HCT116 (cell line): ENCODE data around the gene GNA12. TPM values are rescaled to one million over a fixed set of nuclear protein-coding genes. Genes with fewer than 3 reads are reported as not detected.

Experiments
- ATAC-seq: fragments of 200-7000 bp; cut with Tn5 transposase; 2 replicates; pipeline ENCODE4 v1.9.1; 2020; ENCODE audit warnings: mild to moderate bottlenecking, moderate library complexity
- BruUV-seq: library from RNA; stranded (reverse); fragments of 400-500 nt; replicated peaks from 2 replicates; lab custom pipeline; 2021; lab: Mats Ljungman, UMichigan
- CTCF ChIA-PET: fragments of 300-600 bp; sonication (Branson Sonifier 250); formaldehyde crosslinking; loops from one replicate; lab custom pipeline; 2021; ENCODE audit warnings: antibody characterized with exemption; lab: Charles Lee
- POLR2A ChIA-PET: fragments of 300-600, 350-600 bp; sonication (Branson Sonifier 250); formaldehyde crosslinking; loops from one replicate; lab custom pipeline; 2021; ENCODE audit warnings: antibody characterized with exemption; lab: Charles Lee
- RAD21 ChIA-PET, 2 experiments: fragments of 300-600 bp; sonication (Branson Sonifier 250); formaldehyde crosslinking; loops; one replicate each; lab custom pipeline; 2023; ENCODE audit warnings: low total read pairs in 2 of 2; ENCODE audit not compliant: uncharacterized antibody in 2 of 2, unreplicated experiment in 2 of 2, low non-redundant PET in 1 of 2; lab: Charles Lee
- DNase-seq: peaks from one replicate; pipeline ENCODE4 v3.0.0-alpha.2; 2010; ENCODE audit warnings: low read depth, low spot score
- H2AFZ ChIP-seq: fragments of 200-600 bp; shearing (Covaris generic), sonication (generic); 2 replicates; pipeline ENCODE4 v1.6.1; 2017; ENCODE audit warnings: low read depth, mixed run types, mixed read lengths, antibody characterized with exemption, low read length; ENCODE audit not compliant: poor library complexity, severe bottlenecking
- H3K27ac ChIP-seq: 2 replicates; pipeline ENCODE4 v1.5.1; 2012; ENCODE audit warnings: low read depth, low read length
- H3K27me3 ChIP-seq: fragments of 200-600 bp; sonication (generic); 2 replicates; pipeline ENCODE4 v1.6.1; 2016; ENCODE audit warnings: mixed run types, low read length, mixed read lengths; ENCODE audit not compliant: insufficient read depth
- H3K36me3 ChIP-seq, 2 experiments: fragments of 200-500 bp in 1 of 2; fragments of 200-600 bp in 1 of 2; sonication (Bioruptor generic) in 1 of 2; sonication (generic) in 1 of 2; 2 replicates each; pipeline versions ENCODE4 v1.5.1 to v1.6.1; 2014 to 2016; ENCODE audit warnings: low read length in 2 of 2, inconsistent platforms in 1 of 2, mixed read lengths in 1 of 2, mixed run types in 1 of 2; ENCODE audit not compliant: insufficient read depth in 2 of 2, control insufficient read depth in 1 of 2
- H3K4me1 ChIP-seq, 2 experiments: fragments of 200-600 bp in 1 of 2; sonication (generic) in 1 of 2; 2 replicates each; pipeline versions ENCODE4 v1.5.1 to v1.6.1; 2012 to 2017; ENCODE audit warnings: low read length in 2 of 2, inconsistent platforms in 1 of 2, mild to moderate bottlenecking in 1 of 2, mixed read lengths in 1 of 2, mixed run types in 1 of 2, moderate library complexity in 1 of 2; ENCODE audit not compliant: insufficient read depth in 2 of 2, control insufficient read depth in 1 of 2
- H3K4me2 ChIP-seq: fragments of 200-600 bp; sonication (generic); 2 replicates; pipeline ENCODE4 v1.6.1; 2017; ENCODE audit warnings: mixed run types, low read length, mixed read lengths
- H3K4me3 ChIP-seq, 2 experiments: fragments of 200-600 bp in 1 of 2; sonication (generic) in 1 of 2; replicated peaks in 1 of 2; 2 replicates each; pipeline ENCODE4 v1.5.1; 2011 to 2016; ENCODE audit warnings: low read length in 2 of 2, control low read depth in 1 of 2, low read depth in 1 of 2, mild to moderate bottlenecking in 1 of 2, mixed read lengths in 1 of 2, mixed run types in 1 of 2
- H3K79me2 ChIP-seq: fragments of 200-600 bp; sonication (generic); 2 replicates; pipeline ENCODE4 v1.6.1; 2017; ENCODE audit warnings: mild to moderate bottlenecking, mixed run types, low read length, moderate library complexity, mixed read lengths; ENCODE audit not compliant: insufficient read depth
- H3K9ac ChIP-seq: fragments of 200-600 bp; sonication (generic); 2 replicates; pipeline ENCODE4 v1.6.1; 2016; ENCODE audit warnings: low read length, mixed read lengths
- H3K9me2 ChIP-seq: fragments of 200-600 bp; sonication (generic), shearing (Covaris generic); 2 replicates; pipeline ENCODE4 v1.6.1; 2017; ENCODE audit warnings: mixed run types, mild to moderate bottlenecking, moderate library complexity; ENCODE audit not compliant: insufficient read depth
- H3K9me3 ChIP-seq, 2 experiments: fragments of 200-500 bp in 1 of 2; fragments of 200-600 bp in 1 of 2; sonication (Bioruptor generic) in 1 of 2; sonication (generic) in 1 of 2; 2 replicates each; pipeline ENCODE4 v1.6.1; 2014 to 2017; ENCODE audit warnings: low read length in 2 of 2, mixed read lengths in 2 of 2, inconsistent platforms in 1 of 2, low read depth in 1 of 2, mild to moderate bottlenecking in 1 of 2, mixed run types in 1 of 2, moderate library complexity in 1 of 2; ENCODE audit not compliant: control insufficient read depth in 1 of 2, insufficient read depth in 1 of 2
- H4K20me1 ChIP-seq: fragments of 200-600 bp; sonication (generic), shearing (Covaris generic); 2 replicates; pipeline ENCODE4 v1.6.1; 2017; ENCODE audit warnings: mixed run types, mild to moderate bottlenecking, moderate library complexity; ENCODE audit not compliant: insufficient read depth
- ATF3 ChIP-seq: IDR thresholded peaks from 2 replicates; pipeline ENCODE4 v1.6.1; 2012
- CEBPB ChIP-seq: IDR thresholded peaks from 2 replicates; pipeline ENCODE4 v1.6.1; 2012; ENCODE audit warnings: low read depth
- CTCF ChIP-seq, 3 experiments: fragments of 200-600 bp in 1 of 3; sonication (generic) in 1 of 3; IDR thresholded peaks in 2 of 3; conservative IDR thresholded peaks in 1 of 3; 2 replicates each; pipeline ENCODE4 v1.5.1; 2012 to 2017; ENCODE audit warnings: low read depth in 2 of 3, low read length in 2 of 3, antibody characterized with exemption in 1 of 3, borderline replicate concordance in 1 of 3, control low read depth in 1 of 3, mild to moderate bottlenecking in 1 of 3, mixed read lengths in 1 of 3, mixed run types in 1 of 3, moderate library complexity in 1 of 3; ENCODE audit not compliant: insufficient read depth in 1 of 3
- EZH2 ChIP-seq: fragments of 200-600 bp; sonication (generic); IDR thresholded peaks from 2 replicates; pipeline ENCODE4 v1.6.1; 2017; ENCODE audit warnings: antibody characterized with exemption, mixed run types
- FOSL1 ChIP-seq: IDR thresholded peaks from 2 replicates; pipeline ENCODE4 v1.6.1; 2012; ENCODE audit warnings: low read depth
- JUND ChIP-seq: IDR thresholded peaks from 2 replicates; pipeline ENCODE4 v1.6.1; 2012
- POLR2AphosphoS5 ChIP-seq: IDR thresholded peaks from 2 replicates; pipeline ENCODE4 v1.6.1; 2011; ENCODE audit warnings: mild to moderate bottlenecking, low read depth, low read length, moderate library complexity
- RAD21 ChIP-seq: IDR thresholded peaks from 2 replicates; pipeline ENCODE4 v1.6.1; 2012; ENCODE audit warnings: low read depth, mild to moderate bottlenecking
- SP1 ChIP-seq: IDR thresholded peaks from 2 replicates; pipeline ENCODE4 v1.6.1; 2012; ENCODE audit warnings: low read depth
- SRF ChIP-seq: IDR thresholded peaks from 2 replicates; pipeline ENCODE4 v1.6.1; 2012; ENCODE audit warnings: low read depth
- TCF7L2 ChIP-seq: IDR thresholded peaks from 2 replicates; pipeline ENCODE4 v1.7.0; 2011; ENCODE audit warnings: borderline replicate concordance, inconsistent platforms; ENCODE audit not compliant: insufficient read depth, insufficient read length; ENCODE audit errors: extremely low read depth
- ZBTB33 ChIP-seq: IDR thresholded peaks from 2 replicates; pipeline ENCODE4 v1.6.1; 2011; ENCODE audit warnings: mild to moderate bottlenecking, low read length, moderate library complexity; ENCODE audit not compliant: insufficient replicate concordance; ENCODE audit errors: extremely low read depth
- ZFX ChIP-seq: fragments of 450-650 bp; IDR thresholded peaks from 2 replicates; pipeline ENCODE4 v1.6.1; 2017
- intact Hi-C: fragments of 100-400 bp; cut with micrococcal nuclease; formaldehyde crosslinking; loops from 2 replicates; pipeline ENCODE4 v1.10.0; 2022
- total RNA-seq: library from RNA; stranded (reverse); gene quantifications from one replicate; pipeline ENCODE4 v1.2.1, GENCODE V29; 2021; ENCODE audit not compliant: unreplicated experiment

GNA12 gene
- total RNA-seq, 1 experiment from 2014 or later = 32.6 TPM

- no peaks in the 10 kb centered on the region for H4K20me1 ChIP-seq
- TF ChIP-seq SP1 = no peak
- no peak for TF ChIP-seq CTCF (IDR thresholded peaks at IDR 0.05 in 2 of 3, conservative IDR thresholded peaks at IDR 0.05 in 1 of 3; ENCODE audit: borderline replicate concordance in 1 of 3, insufficient read depth in 1 of 3, low read depth in 2 of 3, low read length in 2 of 3)
- TF ChIP-seq EZH2 = no peak
- no peak for TF ChIP-seq CEBPB
- TF ChIP-seq, all 23 proteins: peak for 0
- intact Hi-C loops = no loop called here
Observed at GRCh38 chr7:2838451-2838850, 5.7 kb downstream of the GNA12 start.

GRCh38 chr7:2837496-2837895 lies 6.6 kb downstream of the GNA12 start:
- DNase-seq = no peak
- CTCF ChIA-PET = no interaction called here
- H3K9ac ChIP-seq = no peak overlapping the region
- TF ChIP-seq RAD21 (no peak), SRF (no peak), EZH2 (no peak), CEBPB (no peak), ZFX (no peak), ATF3 (no peak), ZBTB33 (no peak), FOSL1 (no peak), POLR2AphosphoS5 (no peak), JUND (no peak), SP1 (no peak), TCF7L2 (no peak)

More at GRCh38 chr7:2838451-2838850, 5.7 kb downstream of the GNA12 start:
- peaks cover 0 to 5% of the 10 kb centered on the region in 2 experiments; a peak in 1 of 4 replicates for H3K36me3 ChIP-seq
- ATAC-seq = no peak
- no peak overlapping the region for H3K4me2 ChIP-seq
- peaks cover 0 to 9% of the 10 kb centered on the region in 2 experiments; a peak in 2 of 4 replicates for H3K4me1 ChIP-seq
- no peak overlapping the region for H3K4me3 ChIP-seq
- no TSS peak for BruUV-seq
- no peak overlapping the region for H3K9ac ChIP-seq
- POLR2A ChIA-PET = no interaction called here
- no peaks in the 10 kb centered on the region for H3K9me3 ChIP-seq
- no peak for DNase-seq
- CTCF ChIA-PET = no interaction called here
- H2AFZ ChIP-seq = no peak overlapping the region
- RAD21 ChIA-PET = no interaction called here
- H3K27me3 ChIP-seq = no peaks in the 10 kb centered on the region
- peaks cover 83% of the 10 kb centered on the region for H3K79me2 ChIP-seq
- H3K27ac ChIP-seq = no peak overlapping the region
- no peaks in the 10 kb centered on the region for H3K9me2 ChIP-seq

More at GRCh38 chr7:2837496-2837895, 6.6 kb downstream of the GNA12 start:
- ChIA-PET POLR2A (no interaction called here), RAD21 (no interaction called here)
- Histone ChIP-seq H3K4me3 (no peak overlapping the region), H4K20me1 (no peaks in the 10 kb centered on the region), H3K9me2 (no peaks in the 10 kb centered on the region), H3K27me3 (no peaks in the 10 kb centered on the region), H3K4me1 (no peaks in the 10 kb centered on the region), H3K4me2 (no peak overlapping the region), H3K36me3 (peaks cover 0 to 5% of the 10 kb centered on the region in 2 experiments; a peak in 1 of 4 replicates), H3K79me2 (peaks cover 83% of the 10 kb centered on the region), H3K9me3 (no peaks in the 10 kb centered on the region), H2AFZ (no peak overlapping the region), H3K27ac (no peak overlapping the region)
- ATAC-seq = no peak
- BruUV-seq = no TSS peak
- intact Hi-C loops = no loop called here
